ENCODE measurements around the gene FBLN1.

FBLN1 gene

DNA sequence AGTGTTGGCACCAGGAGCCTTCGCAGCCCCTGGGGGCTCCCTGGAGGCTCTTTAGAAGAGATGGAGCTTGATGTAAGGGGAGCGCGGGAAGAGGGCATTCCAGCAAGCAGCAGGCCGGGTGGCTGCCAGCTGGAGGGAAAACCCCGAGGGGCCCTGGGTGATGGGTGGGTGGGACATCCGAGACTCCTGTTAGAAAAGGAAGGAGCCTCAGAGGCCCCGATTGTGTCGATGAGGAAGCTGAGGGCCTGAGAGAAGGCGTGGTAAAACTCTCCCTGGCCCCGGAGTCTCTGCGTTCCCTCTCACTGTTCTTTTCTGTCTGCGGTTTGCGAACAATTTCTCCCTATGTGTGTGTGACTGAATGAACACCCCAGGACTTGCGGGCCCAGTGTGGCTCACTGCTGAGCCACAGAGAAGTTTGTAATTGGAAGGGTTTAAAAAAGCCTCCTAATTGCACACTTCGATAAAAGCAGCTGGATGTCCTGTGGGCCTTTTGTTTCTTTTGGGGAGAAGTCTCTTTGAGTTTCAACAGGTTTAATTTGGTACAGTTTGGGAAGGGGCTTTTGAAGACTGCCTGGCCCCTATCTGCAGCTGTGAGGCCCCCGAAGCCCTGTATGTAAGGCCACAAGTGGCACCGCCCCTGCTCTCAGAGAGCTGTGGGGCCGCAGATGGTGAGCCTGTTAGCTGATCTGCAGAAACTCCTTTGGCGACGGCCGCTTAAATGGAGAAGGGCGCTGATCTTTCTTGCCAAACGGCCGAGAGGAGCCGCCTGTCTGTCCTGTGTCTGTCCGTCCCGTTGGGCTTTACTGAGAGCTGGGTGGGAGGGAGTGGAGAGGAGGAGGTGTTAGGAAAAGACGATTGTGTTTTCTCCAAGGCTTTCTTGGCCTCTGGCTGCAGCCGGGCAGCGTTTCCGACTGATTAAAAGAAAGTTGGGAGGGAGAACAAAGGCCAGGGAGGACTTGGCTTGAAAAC is 2.0 kb downstream of the FBLN1 start:
- no peak for DNase-seq (ENCODE audit: low read depth)

GRCh38 chr22:45505991-45506747 is 3.5 kb downstream of the FBLN1 start:
- no peak for DNase-seq (ENCODE audit: low read depth)

DNA sequence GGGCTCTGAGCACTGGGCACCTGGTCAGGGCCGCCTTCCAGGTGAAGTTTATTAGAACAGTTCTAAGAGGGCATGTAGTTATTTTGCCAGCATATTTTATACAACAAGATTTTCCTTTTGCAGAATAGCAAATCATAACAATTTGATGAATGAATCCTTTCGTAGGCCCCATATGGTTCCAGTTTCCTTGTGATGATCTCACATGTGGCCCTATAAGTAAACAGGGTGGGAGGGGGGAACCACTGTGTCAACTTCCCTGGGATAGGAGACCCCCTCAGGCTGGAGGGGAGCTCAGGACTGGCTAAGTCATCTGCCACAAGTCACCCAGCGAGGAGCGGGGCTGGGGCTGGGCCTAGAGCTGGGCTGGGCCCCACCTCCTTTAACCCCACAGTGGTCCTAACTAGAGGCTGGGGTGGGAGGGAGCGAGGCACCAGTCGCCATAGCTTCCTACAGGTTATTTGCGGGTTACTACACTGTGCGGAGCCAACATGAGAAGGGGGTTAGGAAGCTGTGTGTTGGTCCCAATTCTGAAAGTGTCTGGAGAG is 4.2 kb downstream of the FBLN1 start:
- no peak for DNase-seq (ENCODE audit: low read depth)

DNA sequence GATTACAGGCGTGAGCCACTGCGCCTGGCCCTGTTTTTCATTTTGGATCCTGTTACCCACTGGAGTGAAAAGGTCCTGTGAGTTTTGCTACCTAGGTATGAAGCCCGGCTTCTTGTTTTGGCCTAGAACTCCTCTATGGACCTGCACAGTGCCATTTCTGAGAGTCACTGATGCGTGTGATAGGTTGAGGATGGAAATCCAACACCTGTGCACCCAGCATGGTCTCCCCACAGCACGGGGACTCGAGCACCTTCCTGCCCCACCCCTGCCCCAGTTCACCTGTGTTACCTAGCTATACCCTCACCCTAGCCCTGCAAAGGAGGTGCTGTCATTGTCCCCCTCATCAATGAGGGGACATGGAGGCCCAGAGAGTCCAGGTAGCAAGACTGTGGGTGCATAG is 5.1 kb downstream of the FBLN1 start:
- DNase-seq (ENCODE audit: low read depth): no peak

DNA sequence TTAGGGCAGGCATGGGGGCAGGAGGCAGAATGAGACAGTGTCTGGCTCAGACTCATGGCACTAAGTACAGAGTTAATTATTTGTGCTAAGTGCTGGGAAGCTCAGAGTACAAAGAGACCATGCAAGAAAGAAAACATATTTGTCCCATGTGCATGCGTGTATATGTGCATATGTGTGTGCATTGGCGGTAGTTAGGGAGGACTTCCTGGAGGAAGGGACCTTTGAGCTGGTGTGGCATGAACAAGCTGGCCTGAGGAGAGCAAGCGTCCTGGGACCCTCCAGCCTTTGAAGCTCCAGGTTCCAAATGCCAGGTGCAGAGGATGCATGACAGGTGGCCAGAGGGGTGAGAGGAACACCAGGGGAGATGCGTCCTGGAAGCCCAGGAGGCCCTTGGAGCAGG is 6.1 kb downstream of the FBLN1 start:
- no peak for DNase-seq (ENCODE audit: low read depth)

GRCh38 chr22:45510376-45511232 is 7.9 kb downstream of the FBLN1 start:
- DNase-seq (ENCODE audit: low read depth): no peak

DNA sequence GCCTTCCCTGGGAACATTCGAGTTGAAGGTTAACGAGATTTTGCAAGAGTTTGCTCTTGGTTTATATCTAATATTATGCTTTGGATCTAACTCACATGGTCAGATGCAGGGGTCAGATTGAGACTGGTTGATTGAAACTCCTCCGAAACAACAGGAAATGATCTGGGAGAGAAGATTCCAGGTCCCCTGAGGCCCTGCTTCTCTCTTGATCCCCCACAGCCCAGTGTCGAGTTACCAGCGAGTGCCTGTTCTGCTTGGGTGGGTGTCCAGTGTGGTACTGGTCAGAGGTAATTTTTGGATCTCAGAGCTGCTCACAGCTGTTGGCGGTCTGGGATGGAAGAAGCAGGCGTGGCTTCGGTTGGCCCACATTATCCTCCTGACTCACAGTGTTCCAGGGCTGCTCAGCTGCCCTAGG is 9.2 kb downstream of the FBLN1 start:
- no peak for DNase-seq (ENCODE audit: low read depth)

DNA sequence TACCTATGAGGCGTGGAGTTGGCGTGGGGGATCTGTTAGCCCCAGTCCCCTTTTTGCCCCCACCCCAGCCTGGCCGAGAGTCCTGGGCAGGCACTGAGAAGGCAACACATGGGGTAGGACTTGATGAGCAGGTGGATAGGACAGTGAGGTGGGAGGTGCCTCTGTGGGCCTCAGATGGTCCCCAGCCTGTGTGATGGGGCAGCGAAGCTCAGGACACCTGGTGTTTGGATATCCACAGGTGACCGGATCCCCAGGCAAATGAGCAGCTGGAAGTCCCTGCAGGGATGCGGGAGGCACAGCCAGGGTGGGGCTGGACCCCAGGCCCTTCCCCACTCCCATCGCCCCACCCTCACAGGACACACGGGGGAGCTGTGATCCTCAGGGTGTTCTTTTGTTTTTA is 9.7 kb downstream of the FBLN1 start:
- no peak for DNase-seq (ENCODE audit: low read depth)

- no peak for DNase-seq (ENCODE audit: low read depth)
These were observed 13.0 kb downstream of the FBLN1 start for GRCh38 chr22:45515676-45516075.

DNA sequence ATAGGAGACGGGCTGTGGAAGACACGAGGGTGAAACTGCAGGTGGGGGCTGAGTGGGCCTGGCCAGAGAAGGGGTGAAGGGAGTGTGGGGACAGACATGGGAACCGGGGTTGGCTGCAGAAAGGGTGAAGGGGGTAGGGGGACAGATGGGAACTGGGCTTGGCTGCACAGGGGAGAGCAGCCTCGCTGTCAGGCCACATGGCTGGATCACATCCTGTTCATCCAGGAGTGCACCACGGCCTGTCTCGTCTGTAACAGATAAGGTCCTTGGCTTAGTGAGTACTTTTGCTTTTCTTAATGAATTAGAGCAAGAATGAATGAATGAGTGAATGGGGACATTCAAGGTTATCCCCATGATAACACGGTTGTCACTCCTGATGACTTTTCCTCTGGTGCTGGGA is 13.5 kb downstream of the FBLN1 start:
- no peak for DNase-seq (ENCODE audit: low read depth)

DNA sequence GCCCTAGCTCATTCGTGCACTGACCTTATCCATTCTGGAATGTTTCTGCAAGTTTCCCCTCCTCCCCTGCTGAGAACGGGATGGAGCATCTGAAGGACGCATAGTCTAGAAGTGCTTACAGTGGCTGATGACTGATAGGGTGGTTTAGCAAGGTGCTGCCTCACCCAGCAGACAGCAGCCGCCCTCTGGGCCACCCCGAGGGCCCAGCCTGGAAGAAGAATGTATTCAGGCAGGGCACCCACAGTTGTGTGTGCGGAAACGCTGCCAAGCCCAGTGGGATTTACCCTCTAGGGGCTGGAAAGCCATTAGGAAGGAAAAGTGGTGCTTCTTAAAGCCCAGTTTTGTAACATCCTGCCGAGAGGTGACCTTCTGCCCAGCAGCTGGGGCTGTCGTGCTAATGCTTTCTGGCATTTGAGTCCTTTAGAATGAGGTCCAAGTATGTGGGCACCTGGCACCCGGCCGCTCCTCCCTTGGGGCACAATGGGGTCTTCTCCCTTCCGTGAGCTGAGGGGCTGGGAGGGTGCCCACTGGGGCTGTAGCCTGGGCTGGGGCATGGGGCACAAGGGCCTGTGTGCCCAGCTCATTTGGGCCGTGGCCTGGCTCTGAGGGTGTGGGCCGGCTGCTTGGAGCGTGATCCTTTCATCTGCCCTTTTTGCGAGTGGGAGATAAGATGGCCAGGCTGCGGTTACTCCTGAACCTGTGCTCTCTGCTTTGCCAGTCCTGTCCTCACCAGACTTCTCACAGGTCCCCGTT is 14.4 kb downstream of the FBLN1 start:
- no peak for DNase-seq (ENCODE audit: low read depth)

GRCh38 chr22:45518136-45518535 is 15.5 kb downstream of the FBLN1 start:
- DNase-seq (ENCODE audit: low read depth): no peak

DNA sequence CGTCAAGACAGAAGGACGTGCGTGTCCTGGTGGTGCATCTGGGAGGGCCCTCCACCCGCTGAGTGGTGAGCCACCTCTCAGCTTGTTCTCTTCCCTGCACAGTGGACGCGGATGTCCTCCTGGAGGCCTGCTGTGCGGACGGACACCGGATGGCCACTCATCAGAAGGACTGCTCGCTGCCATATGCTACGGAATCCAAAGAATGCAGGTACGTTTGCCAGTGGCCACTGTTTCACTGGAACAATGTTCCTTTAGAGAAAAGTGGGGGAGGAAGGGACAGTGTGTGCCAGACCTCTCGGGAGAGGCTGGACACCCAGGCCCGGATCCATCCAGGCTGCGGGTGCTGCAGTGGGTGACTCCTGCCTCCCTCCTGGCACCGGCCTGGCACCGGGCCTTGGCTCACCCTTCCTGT is 15.9 kb downstream of the FBLN1 start:
- no peak for DNase-seq (ENCODE audit: low read depth)

DNA sequence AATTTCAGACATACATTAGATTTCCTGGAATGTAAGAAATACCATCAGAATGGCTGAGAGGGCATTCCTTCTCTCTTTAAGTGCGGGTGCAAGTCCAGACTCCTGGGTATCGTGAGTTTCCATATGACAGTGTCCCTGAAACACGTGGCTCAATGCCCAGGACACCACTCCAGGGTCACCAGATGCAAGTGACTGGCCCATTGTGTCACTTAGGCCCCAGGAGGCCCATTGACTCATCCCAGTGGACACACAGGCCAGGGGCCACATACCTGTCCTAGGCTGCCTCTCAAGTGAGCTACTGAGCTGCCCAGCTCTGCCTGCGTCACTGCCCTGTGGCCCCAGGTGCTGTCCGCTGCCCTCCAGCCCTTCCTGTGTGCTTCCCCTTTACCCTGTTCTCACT is 18.5 kb downstream of the FBLN1 start:
- no peak for DNase-seq (ENCODE audit: low read depth)

DNA sequence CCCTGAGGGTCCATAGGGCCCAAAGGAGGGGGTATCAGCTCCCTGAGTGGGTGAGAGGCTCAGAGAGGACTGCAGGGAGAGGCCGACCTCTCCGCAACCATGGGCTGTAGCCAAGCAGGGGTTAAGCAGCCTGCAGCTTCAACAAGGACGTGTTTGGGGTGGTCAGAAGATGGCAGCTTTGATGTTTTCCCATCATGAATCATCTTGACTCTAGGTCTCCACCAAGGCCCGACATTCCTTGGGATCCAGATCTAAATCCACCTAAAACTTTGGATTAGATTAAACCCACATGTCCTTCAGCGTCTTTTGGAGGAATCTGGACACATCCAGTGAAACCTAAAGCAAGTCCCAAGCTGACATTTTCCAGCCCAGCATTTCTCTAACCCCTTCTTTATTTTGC is 19.8 kb downstream of the FBLN1 start:
- no peak for DNase-seq (ENCODE audit: low read depth)

- no peak for DNase-seq (ENCODE audit: low read depth)
These were observed 21.5 kb downstream of the FBLN1 start for GRCh38 chr22:45524157-45524556.

DNA sequence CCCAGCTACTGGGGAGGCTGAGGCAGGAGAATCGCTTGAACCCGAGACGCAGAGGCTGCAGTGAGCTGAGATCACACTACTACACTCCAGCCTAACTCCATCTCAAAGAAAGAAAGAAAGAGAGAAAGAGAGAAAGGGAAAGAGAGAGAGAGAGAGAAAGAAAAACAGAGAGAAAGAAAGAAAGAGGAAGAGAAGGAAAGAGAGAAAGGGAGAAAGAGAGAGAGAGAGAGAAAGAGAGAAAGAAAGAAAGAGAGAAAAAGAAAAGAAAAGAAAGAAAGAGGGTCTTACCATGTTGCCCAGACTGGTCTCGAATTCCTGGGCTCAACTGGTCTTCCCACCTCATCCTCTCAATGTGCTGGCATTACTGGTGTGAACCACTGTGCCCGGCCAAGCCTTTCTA is 22.3 kb downstream of the FBLN1 start:
- DNase-seq (ENCODE audit: low read depth): no peak

- no peak for DNase-seq (ENCODE audit: low read depth)
These were observed 22.8 kb downstream of the FBLN1 start for GRCh38 chr22:45525480-45525879.

DNA sequence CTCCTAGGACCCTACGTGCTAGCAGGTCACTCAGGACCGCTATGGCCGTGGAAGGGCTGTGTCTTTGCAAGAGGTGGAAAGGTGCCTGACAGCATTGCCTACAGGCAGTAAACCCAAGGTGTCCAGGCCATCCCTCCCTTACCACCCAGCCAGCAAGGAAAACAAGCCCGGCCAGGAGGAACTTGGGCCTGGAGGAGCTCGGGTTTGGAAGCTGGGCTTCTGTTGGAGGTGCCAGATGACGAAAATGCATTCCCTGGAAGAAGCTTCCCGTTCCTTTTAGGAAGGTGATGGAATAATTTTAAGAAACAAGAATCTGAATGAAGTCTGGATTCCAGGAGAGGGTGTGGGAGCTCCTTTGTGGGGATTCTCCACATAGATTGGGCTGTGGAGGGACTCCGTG is 23.6 kb downstream of the FBLN1 start:
- DNase-seq (ENCODE audit: low read depth): no peak

DNA sequence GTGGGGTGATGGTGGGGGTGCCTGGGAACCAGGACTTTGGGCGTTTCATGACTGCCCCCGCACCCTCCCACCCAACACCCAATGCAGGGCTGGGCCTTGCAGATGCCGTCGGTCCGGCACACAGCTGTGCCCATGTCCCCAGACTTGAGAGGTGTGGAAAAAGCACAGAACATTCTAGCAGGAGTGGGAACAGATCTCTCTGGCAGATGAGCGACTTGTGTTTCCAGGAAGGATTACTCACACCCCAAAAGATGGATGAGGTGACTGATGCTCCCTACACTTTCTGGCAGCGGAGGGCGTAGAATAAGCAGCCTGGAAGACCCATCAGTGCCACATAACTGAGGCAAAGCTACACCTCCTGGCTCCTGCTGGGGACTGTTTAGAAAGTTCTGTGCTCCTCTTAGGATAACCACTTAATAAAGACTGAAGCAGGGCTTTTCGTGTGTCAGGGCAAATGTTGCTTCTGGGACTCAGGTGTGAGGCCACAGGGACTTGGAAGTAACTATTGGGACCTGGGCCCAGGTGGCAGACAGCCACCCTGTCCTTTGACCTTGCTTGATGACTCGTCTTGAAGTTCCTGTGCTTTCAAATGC is 24.2 kb downstream of the FBLN1 start:
- DNase-seq (ENCODE audit: low read depth): no peak

GRCh38 chr22:45527456-45527855 is 24.8 kb downstream of the FBLN1 start:
- no peak for DNase-seq (ENCODE audit: low read depth)

All from activated T-cell treated with anti-CD3 and anti-CD28 coated beads for 48 hours (primary cell).